GM18519 (cell line): ENCODE data around the gene DDN.

Experiments used
- ATAC-seq: cut with Tn5 transposase; IDR thresholded peaks from one replicate; pipeline ENCODE4 v1.9.1; 2021; ENCODE audit warnings: mild to moderate bottlenecking, moderate library complexity; ENCODE audit not compliant: unreplicated experiment, low FRiP score

Gene DDN

DNA sequence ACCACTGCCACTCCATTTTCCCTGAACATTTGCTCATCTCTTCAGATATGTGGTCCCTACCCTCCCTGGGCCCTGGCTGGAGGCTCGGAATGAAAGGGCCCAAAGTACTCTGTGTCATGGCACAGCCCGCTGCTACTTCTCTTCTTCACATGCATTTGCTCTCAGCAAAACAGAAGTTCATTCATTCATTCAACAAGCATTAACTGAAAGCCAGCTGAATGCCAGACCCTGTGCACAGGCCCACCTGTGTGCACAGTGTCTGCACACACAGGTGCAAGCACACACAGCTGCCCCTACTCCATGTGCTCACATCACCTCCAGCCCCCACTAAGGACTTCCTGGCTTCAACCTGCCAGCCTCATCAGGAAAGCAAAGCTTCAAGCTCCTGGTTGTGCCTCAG lies 13.3 kb downstream of the DDN start:
- no peak for ATAC-seq

- no peak for ATAC-seq
Measured at GRCh38 chr12:48985475-48985897, 13.7 kb downstream of the DDN start.

- no peak for ATAC-seq
Measured at GRCh38 chr12:48982397-48983080, 16.6 kb downstream of the DDN start.

GRCh38 chr12:48981757-48982157 lies 17.4 kb downstream of the DDN start:
- no peak for ATAC-seq

DNA sequence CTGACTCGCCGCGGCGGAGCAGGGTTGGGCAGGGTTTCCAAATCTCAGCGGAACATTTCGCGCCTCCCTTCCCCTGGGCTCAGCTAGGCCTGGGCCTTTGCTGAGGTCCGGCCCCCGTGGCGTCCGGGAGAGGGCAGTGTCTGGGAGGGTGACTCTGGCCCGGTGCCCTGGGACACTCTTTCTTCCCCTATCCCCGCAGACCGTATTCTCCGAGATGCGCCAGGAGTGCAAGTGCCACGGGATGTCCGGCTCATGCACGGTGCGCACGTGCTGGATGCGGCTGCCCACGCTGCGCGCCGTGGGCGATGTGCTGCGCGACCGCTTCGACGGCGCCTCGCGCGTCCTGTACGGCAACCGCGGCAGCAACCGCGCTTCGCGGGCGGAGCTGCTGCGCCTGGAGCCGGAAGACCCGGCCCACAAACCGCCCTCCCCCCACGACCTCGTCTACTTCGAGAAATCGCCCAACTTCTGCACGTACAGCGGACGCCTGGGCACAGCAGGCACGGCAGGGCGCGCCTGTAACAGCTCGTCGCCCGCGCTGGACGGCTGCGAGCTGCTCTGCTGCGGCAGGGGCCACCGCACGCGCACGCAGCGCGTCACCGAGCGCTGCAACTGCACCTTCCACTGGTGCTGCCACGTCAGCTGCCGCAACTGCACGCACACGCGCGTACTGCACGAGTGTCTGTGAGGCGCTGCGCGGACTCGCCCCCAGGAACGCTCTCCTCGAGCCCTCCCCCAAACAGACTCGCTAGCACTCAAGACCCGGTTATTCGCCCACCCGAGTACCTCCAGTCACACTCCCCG lies 18.0 kb downstream of the DDN start:
- ATAC-seq = no peak

GRCh38 chr12:48980389-48980952 lies 18.7 kb downstream of the DDN start:
- no peak for ATAC-seq

- ATAC-seq = no peak
Measured at GRCh38 chr12:48979602-48980388, 19.4 kb downstream of the DDN start.

- no peak for ATAC-seq
Measured at GRCh38 chr12:48978741-48979601, 20.2 kb downstream of the DDN start.

DNA sequence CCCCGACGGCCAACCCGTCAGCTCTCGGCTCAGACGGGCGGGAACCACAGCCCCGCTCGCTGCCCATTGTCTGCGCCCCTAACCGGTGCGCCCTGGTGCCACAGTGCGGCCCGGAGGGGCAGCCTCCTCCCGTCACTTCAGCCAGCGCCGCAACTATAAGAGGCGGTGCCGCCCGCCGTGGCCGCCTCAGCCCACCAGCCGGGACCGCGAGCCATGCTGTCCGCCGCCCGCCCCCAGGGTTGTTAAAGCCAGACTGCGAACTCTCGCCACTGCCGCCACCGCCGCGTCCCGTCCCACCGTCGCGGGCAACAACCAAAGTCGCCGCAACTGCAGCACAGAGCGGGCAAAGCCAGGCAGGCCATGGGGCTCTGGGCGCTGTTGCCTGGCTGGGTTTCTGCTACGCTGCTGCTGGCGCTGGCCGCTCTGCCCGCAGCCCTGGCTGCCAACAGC lies 20.9 kb downstream of the DDN start, which contains the start of gene WNT1:
WNT1 (plus strand) TSS at position 32 of the 450 bp plus-strand sequence; CDS start at position 361, 329 bp downstream.
- no peak for ATAC-seq

DNA sequence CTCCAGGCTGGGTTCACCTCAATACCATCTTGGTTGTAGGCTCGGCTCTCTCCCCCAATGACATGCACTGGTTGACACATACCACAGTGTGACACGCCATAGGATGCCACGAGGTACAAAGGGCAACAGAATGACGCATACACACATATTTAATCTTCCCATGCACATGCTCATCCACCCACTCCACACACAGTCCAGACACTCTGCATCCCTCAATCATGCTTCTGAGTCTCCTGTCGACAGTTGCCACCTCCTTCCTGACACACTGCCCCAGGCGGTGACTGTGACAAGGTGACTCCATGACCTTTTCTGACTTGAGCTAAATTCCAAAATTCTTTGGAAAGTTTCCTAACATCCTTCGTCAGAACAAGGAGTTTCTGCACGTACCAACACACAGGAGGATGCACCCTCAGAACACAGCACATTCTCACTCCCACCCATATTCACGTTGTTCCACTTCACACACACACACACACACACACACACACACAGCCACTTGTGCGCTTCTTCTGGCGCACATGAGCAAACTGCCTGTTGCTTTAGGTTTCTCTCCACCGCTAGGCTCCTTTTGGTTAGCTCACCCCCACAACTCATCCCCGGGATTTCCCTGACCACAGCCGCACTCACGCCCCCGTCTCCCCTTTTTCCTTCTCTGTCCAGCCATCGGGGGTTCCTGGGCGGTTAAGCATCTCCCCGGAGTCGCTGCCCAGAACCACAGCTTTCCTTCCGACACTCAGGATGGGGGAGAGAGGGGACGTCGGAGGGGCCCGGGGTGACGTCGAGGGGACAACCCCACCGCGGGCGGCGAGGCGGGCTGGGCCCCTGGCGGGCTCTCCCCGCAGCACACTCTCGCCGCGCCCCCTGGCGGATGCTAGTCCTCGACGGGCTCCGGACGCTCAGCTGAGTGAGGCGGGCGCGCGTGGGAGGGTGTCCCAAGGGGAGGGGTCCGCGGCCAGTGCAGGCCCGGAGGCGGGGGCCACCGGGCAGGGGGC lies 21.6 kb downstream of the DDN start:
- no peak for ATAC-seq

DNA sequence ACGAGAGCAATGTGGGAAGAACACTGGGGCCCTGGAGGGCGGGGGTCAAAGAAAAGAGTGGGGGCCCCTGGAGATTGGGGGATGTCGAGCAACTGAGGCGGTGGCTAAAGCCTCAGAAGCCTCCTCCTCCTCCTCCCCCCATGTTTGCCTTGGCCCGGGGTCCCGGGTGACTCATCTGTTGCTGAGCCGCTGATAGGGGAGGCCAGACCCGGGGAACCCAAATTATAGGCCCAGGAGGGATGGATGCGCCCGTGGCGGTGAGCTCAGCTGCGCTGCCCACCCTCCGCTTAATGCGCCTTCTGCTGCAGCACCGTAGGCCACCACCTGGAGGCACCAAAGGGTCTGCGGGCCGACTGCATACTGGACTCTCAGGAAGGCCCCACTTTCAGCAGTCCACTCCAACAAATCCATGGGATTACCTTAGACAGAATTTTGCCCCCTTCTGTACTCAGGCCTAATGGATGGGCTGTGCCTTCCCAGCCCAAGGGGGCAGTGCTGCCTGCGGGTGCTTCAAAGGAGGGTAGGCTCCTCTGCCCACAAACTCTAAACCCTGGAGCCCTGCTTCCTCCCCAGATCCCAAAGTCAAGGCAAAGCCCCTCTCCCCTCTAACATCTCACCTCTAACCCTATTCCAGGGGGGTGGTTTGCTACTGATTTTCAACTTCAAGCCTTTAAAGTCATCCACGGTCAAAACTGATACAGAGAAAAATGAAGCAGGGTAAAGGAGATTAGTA lies 25.1 kb downstream of the DDN start:
- ATAC-seq = no peak

DNA sequence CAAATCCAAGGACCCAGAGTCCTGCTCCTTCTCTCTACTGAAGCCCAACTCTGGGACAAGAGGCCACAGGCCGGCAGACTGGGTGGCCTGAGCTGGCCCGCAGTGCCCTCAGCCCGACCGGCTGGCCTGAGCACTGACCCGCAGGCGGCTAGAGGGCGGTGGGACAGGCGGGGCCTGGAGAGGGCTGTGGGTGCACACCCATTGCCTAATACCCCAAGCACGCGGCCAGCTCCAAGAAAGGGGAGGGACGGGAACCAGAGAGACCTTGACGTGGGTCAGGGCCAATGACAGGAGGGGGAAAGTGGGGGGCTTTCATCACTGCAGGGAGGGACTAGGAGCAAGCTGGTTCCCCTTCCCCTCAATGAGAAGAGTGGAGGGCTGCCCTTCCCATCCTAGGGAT lies 25.6 kb downstream of the DDN start:
- ATAC-seq = no peak

- no peak for ATAC-seq
Measured at GRCh38 chr12:48972952-48973483, 26.2 kb downstream of the DDN start.

- ATAC-seq = no peak
Measured at GRCh38 chr12:48972213-48972951, 26.8 kb downstream of the DDN start.

GRCh38 chr12:48970702-48971334 lies 28.4 kb downstream of the DDN start:
- no peak for ATAC-seq
